SU-DHL-6 (cell line): ENCODE measurements around the gene GLS.

ENCODE experiments used
- H2AFZ ChIP-seq: fragments of 200-600 bp; sonication (generic); 2 replicates; pipeline ENCODE4 v1.6.1; 2014; ENCODE audit warnings: low read depth, mild to moderate bottlenecking, moderate library complexity, mixed read lengths, antibody characterized with exemption, low read length; ENCODE audit not compliant: severe bottlenecking
- H3F3A ChIP-seq: fragments of 200-600 bp; shearing (Covaris generic); 2 replicates; pipeline ENCODE4 v1.6.0; 2016; ENCODE audit warnings: antibody characterized with exemption, mild to moderate bottlenecking; ENCODE audit not compliant: insufficient read depth
- H3K27ac ChIP-seq: fragments of 200-600 bp; sonication (generic); 2 replicates; pipeline ENCODE4 v1.5.1; 2016; ENCODE audit warnings: low read depth, mild to moderate bottlenecking, low read length, moderate library complexity, mixed read lengths
- H3K27me3 ChIP-seq: fragments of 200-600 bp; sonication (generic), shearing (Covaris generic); 2 replicates; pipeline ENCODE4 v1.6.0; 2014; ENCODE audit warnings: mild to moderate bottlenecking, low read length
- H3K36me3 ChIP-seq: fragments of 200-600 bp; sonication (generic); 2 replicates; pipeline ENCODE4 v1.6.1; 2014; ENCODE audit warnings: mild to moderate bottlenecking, low read length, mixed read lengths
- H3K4me2 ChIP-seq: fragments of 300-600, 200-600 bp; shearing (Covaris generic), sonication (generic); 2 replicates; pipeline ENCODE4 v1.6.0; 2014; ENCODE audit warnings: low read length, low read depth, mild to moderate bottlenecking; ENCODE audit not compliant: poor library complexity, severe bottlenecking
- H3K4me3 ChIP-seq: fragments of 200-600 bp; sonication (generic); 2 replicates; pipeline ENCODE4 v1.5.1; 2014; ENCODE audit warnings: antibody characterized with exemption, low read length, mild to moderate bottlenecking, mixed read lengths; ENCODE audit not compliant: insufficient read depth, poor library complexity, severe bottlenecking
- H3K79me2 ChIP-seq: fragments of 200-600 bp; sonication (generic); 2 replicates; pipeline ENCODE4 v1.6.1; 2014; ENCODE audit warnings: mild to moderate bottlenecking, low read length, moderate library complexity; ENCODE audit not compliant: insufficient read depth
- H3K9ac ChIP-seq: fragments of 200-600 bp; sonication (generic); 2 replicates; pipeline ENCODE4 v1.7.0; 2014; ENCODE audit warnings: mild to moderate bottlenecking, low read length
- H3K9me2 ChIP-seq: fragments of 200-600 bp; sonication (generic); replicated peaks from 2 replicates; pipeline ENCODE4 v1.6.1; 2014; ENCODE audit warnings: low read length; ENCODE audit not compliant: insufficient read depth
- H3K9me3 ChIP-seq: fragments of 200-600 bp; sonication (generic); 2 replicates; pipeline ENCODE4 v1.6.1; 2014; ENCODE audit warnings: low read length, mixed read lengths; ENCODE audit not compliant: insufficient read depth
- H4K20me1 ChIP-seq: fragments of 200-600 bp; sonication (generic); 2 replicates; pipeline ENCODE4 v1.6.1; 2014; ENCODE audit warnings: low read depth, mild to moderate bottlenecking, antibody characterized with exemption, low read length, moderate library complexity, mixed read lengths
- CTCF ChIP-seq: fragments of 200-600 bp; sonication (generic); IDR thresholded peaks from one replicate; pipeline ENCODE4 v1.5.1; 2017; ENCODE audit warnings: antibody characterized with exemption, mild to moderate bottlenecking, low read length, moderate library complexity; ENCODE audit not compliant: insufficient read depth, poor library complexity, severe bottlenecking
- EZH2phosphoT487 ChIP-seq: fragments of 200-600 bp; sonication (generic), shearing (Covaris generic); conservative IDR thresholded peaks from 2 replicates; pipeline ENCODE4 v1.6.1; 2018; ENCODE audit warnings: mild to moderate bottlenecking, antibody characterized with exemption, low read length, moderate library complexity, mixed read lengths

GLS gene

GRCh38 chr2:190976521-190976920 lies 95.9 kb downstream of the GLS start:
- no peak for TF ChIP-seq EZH2phosphoT487
- no peak for TF ChIP-seq CTCF
- H3K4me3 ChIP-seq: no peak overlapping the region
- no peak overlapping the region for H3K9ac ChIP-seq
- no peaks in the 10 kb centered on the region for H3K9me2 ChIP-seq
- no peaks in the 10 kb centered on the region for H3K9me3 ChIP-seq
- H3K79me2 ChIP-seq: no peaks in the 10 kb centered on the region
- no peaks in the 10 kb centered on the region for H3K27me3 ChIP-seq
- no peak overlapping the region for H2AFZ ChIP-seq
- no peak overlapping the region for H3K4me2 ChIP-seq
- no peaks in the 10 kb centered on the region for H4K20me1 ChIP-seq
- no peak overlapping the region for H3K27ac ChIP-seq
- no peaks in the 10 kb centered on the region for H3F3A ChIP-seq
- H3K36me3 ChIP-seq: peaks cover 38% of the 10 kb centered on the region

- Histone ChIP-seq H3K9me2 (no peaks in the 10 kb centered on the region), H3K9me3 (no peaks in the 10 kb centered on the region), H3K79me2 (no peaks in the 10 kb centered on the region), H3K4me3 (no peak overlapping the region), H3F3A (no peaks in the 10 kb centered on the region), H4K20me1 (no peaks in the 10 kb centered on the region), H3K9ac (no peak overlapping the region), H3K27me3 (no peaks in the 10 kb centered on the region), H3K27ac (no peak overlapping the region), H3K36me3 (peaks cover 38% of the 10 kb centered on the region), H2AFZ (no peak overlapping the region), H3K4me2 (no peak overlapping the region)
- TF ChIP-seq CTCF: no peak
- TF ChIP-seq EZH2phosphoT487: no peak
Measured at GRCh38 chr2:190977505-190977904, 96.9 kb downstream of the GLS start.

- no peak for TF ChIP-seq CTCF
- TF ChIP-seq EZH2phosphoT487: no peak
- Histone ChIP-seq H3K9me3 (no peaks in the 10 kb centered on the region), H3K4me2 (no peak overlapping the region), H3K36me3 (peaks cover 36% of the 10 kb centered on the region), H3F3A (no peaks in the 10 kb centered on the region), H2AFZ (no peak overlapping the region), H3K79me2 (no peaks in the 10 kb centered on the region), H3K4me3 (no peak overlapping the region), H3K27me3 (no peaks in the 10 kb centered on the region), H3K9ac (no peak overlapping the region), H3K27ac (no peak overlapping the region), H4K20me1 (no peaks in the 10 kb centered on the region), H3K9me2 (no peaks in the 10 kb centered on the region)
Measured at GRCh38 chr2:190978389-190979053, 97.9 kb downstream of the GLS start.
